Measurements from ENCODE around the gene KANK3. TPM values are rescaled to one million over a fixed set of nuclear protein-coding genes. Genes with fewer than 3 reads are reported as not detected.

Gene KANK3
- total RNA-seq, 3 donors from 2014 or later (not counting 1 experiment from before 2014, with no cell fraction given): 5.7 to 16.9 (median 8.4) TPM

DNA sequence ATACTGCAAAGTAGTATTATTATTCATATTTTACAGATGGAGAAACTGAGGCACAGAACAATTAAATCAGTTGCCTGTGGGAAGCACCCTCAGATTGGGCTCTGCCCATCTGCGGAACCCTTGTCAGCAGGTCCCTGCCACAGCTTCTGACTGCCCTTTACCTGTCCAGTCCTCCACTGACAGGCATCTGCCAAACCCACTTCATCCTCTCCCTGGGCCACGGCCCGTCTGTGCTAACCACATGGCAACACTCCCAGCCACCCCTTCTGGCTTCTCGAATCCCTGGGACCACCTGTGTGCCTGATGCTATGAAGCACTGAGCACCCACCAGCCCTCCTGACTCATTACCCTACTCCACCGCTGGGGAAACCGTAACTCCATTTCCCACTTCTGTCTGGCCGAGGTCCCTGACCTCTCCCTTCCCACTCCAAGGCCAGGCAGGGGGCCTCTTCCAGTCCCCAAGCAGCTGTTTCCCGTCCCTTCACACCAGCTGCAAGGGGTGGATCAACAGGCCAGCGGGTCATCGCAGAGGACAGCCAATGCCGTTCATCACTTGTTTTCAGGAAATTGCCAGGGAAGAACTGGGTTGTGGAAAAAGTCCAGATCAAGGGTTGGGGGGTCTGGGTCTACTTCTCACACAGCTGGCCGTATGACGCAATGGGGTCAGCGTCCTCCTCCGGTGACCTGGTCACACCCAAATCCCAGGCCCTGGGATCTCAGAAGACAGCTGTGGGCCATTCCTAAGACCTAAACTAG lies 2.5 kb downstream of the KANK3 start:
- H3K27ac ChIP-seq (ENCODE audit: low read length): no peak overlapping the region
- H3K9me3 Mint-ChIP-seq: no peaks in the 10 kb centered on the region
- no peak for DNase-seq
- no peaks in the 10 kb centered on the region for H3K36me3 Mint-ChIP-seq
- H3K36me3 ChIP-seq (ENCODE audit: control insufficient read depth, insufficient read depth, low read length): no peaks in the 10 kb centered on the region
- 29% methylated on average over 15 of the region's 15 CpGs for WGBS (ENCODE audit: insufficient coverage)
- H3K4me1 Mint-ChIP-seq: peaks cover 12 to 27% of the 10 kb centered on the region in 2 donors
- peak overlapping the region; percentile 33 to 43 for H3K27ac Mint-ChIP-seq
- H3K27me3 ChIP-seq (ENCODE audit: control insufficient read depth, insufficient read depth, low read length): peaks cover 2% of the 10 kb centered on the region
- H3K4me3 ChIP-seq (ENCODE audit: low read length): no peak overlapping the region
- no peak for TF ChIP-seq CTCF (IDR thresholded peaks at IDR 0.05)
- H3K4me3 Mint-ChIP-seq: no peak overlapping the region
- peaks cover 0 to 3% of the 10 kb centered on the region in 2 donors for H3K27me3 Mint-ChIP-seq (ENCODE audit: low read depth in 2 of 2)
- no peaks in the 10 kb centered on the region for H3K9me3 ChIP-seq (ENCODE audit: control insufficient read depth, insufficient read depth, low read length)
- ATAC-seq: no peak
- intact Hi-C loops (cut with micrococcal nuclease): no loop called here
- H3K4me1 ChIP-seq (ENCODE audit: control insufficient read depth, insufficient read depth, low read length): peaks cover 28% of the 10 kb centered on the region

DNA sequence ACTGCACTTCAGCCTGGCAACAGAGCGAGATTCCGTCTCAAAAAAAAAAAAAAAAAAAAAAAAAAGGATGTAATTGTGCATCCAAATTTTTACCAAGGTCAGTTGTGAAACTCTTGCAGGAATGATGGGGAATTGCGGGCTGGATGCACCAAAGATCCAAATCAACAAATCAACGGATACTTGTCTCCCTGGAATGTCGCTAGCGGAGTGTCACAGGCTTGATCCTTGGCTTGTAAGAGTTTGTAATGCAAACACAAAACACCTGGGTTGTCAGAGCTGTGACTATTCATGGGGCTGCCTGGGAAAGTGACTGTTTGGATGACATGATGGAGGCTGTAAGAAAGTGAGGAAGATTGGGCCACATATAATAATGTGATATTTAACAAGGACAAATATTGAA lies 4.2 kb downstream of the KANK3 start:
- WGBS (ENCODE audit: insufficient coverage): 92% methylated on average over 6 of the region's 6 CpGs
- no peak overlapping the region for H3K27ac Mint-ChIP-seq
- H3K4me3 Mint-ChIP-seq: no peak overlapping the region
- DNase-seq (no peak), ATAC-seq (no peak)
- intact Hi-C loops (cut with micrococcal nuclease): no loop called here
- H3K36me3 ChIP-seq (ENCODE audit: control insufficient read depth, insufficient read depth, low read length): no peaks in the 10 kb centered on the region
- H3K9me3 ChIP-seq (ENCODE audit: control insufficient read depth, insufficient read depth, low read length): no peaks in the 10 kb centered on the region
- H3K4me1 Mint-ChIP-seq: peaks cover 12 to 27% of the 10 kb centered on the region in 2 donors
- no peaks in the 10 kb centered on the region for H3K9me3 Mint-ChIP-seq
- no peak for TF ChIP-seq CTCF (IDR thresholded peaks at IDR 0.05)
- H3K27me3 Mint-ChIP-seq (ENCODE audit: low read depth in 2 of 2): peaks cover 0 to 3% of the 10 kb centered on the region in 2 donors
- H3K27me3 ChIP-seq (ENCODE audit: control insufficient read depth, insufficient read depth, low read length): peaks cover 6% of the 10 kb centered on the region
- no peaks in the 10 kb centered on the region for H3K36me3 Mint-ChIP-seq
- H3K27ac ChIP-seq (ENCODE audit: low read length): no peak overlapping the region
- peaks cover 34% of the 10 kb centered on the region for H3K4me1 ChIP-seq (ENCODE audit: control insufficient read depth, insufficient read depth, low read length)
- H3K4me3 ChIP-seq (ENCODE audit: low read length): no peak overlapping the region

DNA sequence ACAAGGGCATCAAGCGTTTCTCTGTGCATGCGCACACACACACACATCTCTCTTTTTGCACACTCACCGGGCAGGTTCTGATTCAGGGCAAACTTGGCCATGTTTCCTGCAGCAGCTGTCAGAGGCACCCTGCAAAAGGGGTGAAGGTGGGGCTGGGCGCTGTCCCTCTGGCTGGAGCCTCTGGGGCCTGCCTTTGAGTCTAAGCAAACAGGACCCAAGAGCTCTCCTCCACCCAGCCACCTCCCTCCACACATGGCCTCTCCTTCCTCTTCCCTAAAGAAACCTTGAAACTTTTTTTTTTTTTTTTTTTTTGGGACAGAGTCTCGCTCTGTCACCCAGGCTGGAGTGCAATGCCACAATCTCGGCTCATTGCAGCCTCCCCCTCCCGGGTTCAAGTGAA lies 5.3 kb downstream of the KANK3 start:
- Mint-ChIP-seq H3K4me3 (no peak overlapping the region), H3K9me3 (no peaks in the 10 kb centered on the region), H3K4me1 (peaks cover 6 to 18% of the 10 kb centered on the region in 2 donors), H3K27me3 (ENCODE audit: low read depth in 2 of 2) (peaks cover 0 to 3% of the 10 kb centered on the region in 2 donors), H3K27ac (no peak overlapping the region), H3K36me3 (no peaks in the 10 kb centered on the region)
- ATAC-seq (no peak), DNase-seq (no peak)
- no peak overlapping the region for H3K4me3 ChIP-seq (ENCODE audit: low read length)
- H3K27me3 ChIP-seq (ENCODE audit: control insufficient read depth, insufficient read depth, low read length): peaks cover 6% of the 10 kb centered on the region
- intact Hi-C loops (cut with micrococcal nuclease): no loop called here
- H3K4me1 ChIP-seq (ENCODE audit: control insufficient read depth, insufficient read depth, low read length): peaks cover 23% of the 10 kb centered on the region
- no peak for TF ChIP-seq CTCF (IDR thresholded peaks at IDR 0.05)
- no peaks in the 10 kb centered on the region for H3K9me3 ChIP-seq (ENCODE audit: control insufficient read depth, insufficient read depth, low read length)
- no peak overlapping the region for H3K27ac ChIP-seq (ENCODE audit: low read length)
- 84% methylated on average over 7 of the region's 7 CpGs for WGBS (ENCODE audit: insufficient coverage)
- no peaks in the 10 kb centered on the region for H3K36me3 ChIP-seq (ENCODE audit: control insufficient read depth, insufficient read depth, low read length)

GRCh38 chr19:8336660-8337059 lies 6.4 kb downstream of the KANK3 start:
- Histone ChIP-seq H3K9me3 (ENCODE audit: control insufficient read depth, insufficient read depth, low read length) (no peaks in the 10 kb centered on the region), H3K27me3 (ENCODE audit: control insufficient read depth, insufficient read depth, low read length) (peaks cover 6% of the 10 kb centered on the region), H3K4me1 (ENCODE audit: control insufficient read depth, insufficient read depth, low read length) (peaks cover 14% of the 10 kb centered on the region), H3K27ac (ENCODE audit: low read length) (no peak overlapping the region), H3K36me3 (ENCODE audit: control insufficient read depth, insufficient read depth, low read length) (no peaks in the 10 kb centered on the region), H3K4me3 (ENCODE audit: low read length) (no peak overlapping the region)
- WGBS (ENCODE audit: insufficient coverage): 41% methylated on average over 8 of the region's 8 CpGs
- ATAC-seq: no peak
- Mint-ChIP-seq H3K4me3 (peak overlapping the region; percentile 9), H3K27me3 (ENCODE audit: low read depth in 2 of 2) (peaks cover 0 to 3% of the 10 kb centered on the region in 2 donors), H3K36me3 (no peaks in the 10 kb centered on the region), H3K27ac (no peak overlapping the region), H3K4me1 (peaks cover 6 to 13% of the 10 kb centered on the region in 2 donors), H3K9me3 (no peaks in the 10 kb centered on the region)
- intact Hi-C loops (cut with micrococcal nuclease): no loop called here
- no peak for DNase-seq
- no peak for TF ChIP-seq CTCF (IDR thresholded peaks at IDR 0.05)

Data from natural killer cell (primary cell).